H4 (cell line): ENCODE results near the gene OR51T1. TPM values are rescaled to one million over a fixed set of nuclear protein-coding genes. Genes with fewer than 3 reads are reported as not detected.
"Not testable (repeated sequence)": the region's sequence is repeated elsewhere in the genome, so short reads cannot be mapped to it uniquely, and the experiment has no call there.

Source experiments
- DNase-seq: peaks from one replicate; pipeline ENCODE4 v3.0.0-alpha.2; 2015; ENCODE audit warnings: low spot score
- total RNA-seq: library from RNA; depleted of rRNA; stranded (reverse); fragments of >200 nt; shearing (Covaris generic); gene quantifications from 2 replicates; pipeline ENCODE4 v1.2.3, GENCODE V29; 2014; rRNA removed

The OR51T1 gene, protein sequence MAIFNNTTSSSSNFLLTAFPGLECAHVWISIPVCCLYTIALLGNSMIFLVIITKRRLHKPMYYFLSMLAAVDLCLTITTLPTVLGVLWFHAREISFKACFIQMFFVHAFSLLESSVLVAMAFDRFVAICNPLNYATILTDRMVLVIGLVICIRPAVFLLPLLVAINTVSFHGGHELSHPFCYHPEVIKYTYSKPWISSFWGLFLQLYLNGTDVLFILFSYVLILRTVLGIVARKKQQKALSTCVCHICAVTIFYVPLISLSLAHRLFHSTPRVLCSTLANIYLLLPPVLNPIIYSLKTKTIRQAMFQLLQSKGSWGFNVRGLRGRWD
- not detected in 2 replicates for total RNA-seq

DNA sequence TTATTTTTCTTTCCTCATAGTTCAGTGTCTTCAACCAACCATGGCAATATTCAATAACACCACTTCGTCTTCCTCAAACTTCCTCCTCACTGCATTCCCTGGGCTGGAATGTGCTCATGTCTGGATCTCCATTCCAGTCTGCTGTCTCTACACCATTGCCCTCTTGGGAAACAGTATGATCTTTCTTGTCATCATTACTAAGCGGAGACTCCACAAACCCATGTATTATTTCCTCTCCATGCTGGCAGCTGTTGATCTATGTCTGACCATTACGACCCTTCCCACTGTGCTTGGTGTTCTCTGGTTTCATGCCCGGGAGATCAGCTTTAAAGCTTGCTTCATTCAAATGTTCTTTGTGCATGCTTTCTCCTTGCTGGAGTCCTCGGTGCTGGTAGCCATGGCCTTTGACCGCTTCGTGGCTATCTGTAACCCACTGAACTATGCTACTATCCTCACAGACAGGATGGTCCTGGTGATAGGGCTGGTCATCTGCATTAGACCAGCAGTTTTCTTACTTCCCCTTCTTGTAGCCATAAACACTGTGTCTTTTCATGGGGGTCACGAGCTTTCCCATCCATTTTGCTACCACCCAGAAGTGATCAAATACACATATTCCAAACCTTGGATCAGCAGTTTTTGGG lies at the start of gene OR51T1:
TSS of gene OR51T1 (plus strand) at position 41 of the 641 bp plus-strand sequence. CDS start at position 41, 0 bp downstream.
- no peak for DNase-seq

DNA sequence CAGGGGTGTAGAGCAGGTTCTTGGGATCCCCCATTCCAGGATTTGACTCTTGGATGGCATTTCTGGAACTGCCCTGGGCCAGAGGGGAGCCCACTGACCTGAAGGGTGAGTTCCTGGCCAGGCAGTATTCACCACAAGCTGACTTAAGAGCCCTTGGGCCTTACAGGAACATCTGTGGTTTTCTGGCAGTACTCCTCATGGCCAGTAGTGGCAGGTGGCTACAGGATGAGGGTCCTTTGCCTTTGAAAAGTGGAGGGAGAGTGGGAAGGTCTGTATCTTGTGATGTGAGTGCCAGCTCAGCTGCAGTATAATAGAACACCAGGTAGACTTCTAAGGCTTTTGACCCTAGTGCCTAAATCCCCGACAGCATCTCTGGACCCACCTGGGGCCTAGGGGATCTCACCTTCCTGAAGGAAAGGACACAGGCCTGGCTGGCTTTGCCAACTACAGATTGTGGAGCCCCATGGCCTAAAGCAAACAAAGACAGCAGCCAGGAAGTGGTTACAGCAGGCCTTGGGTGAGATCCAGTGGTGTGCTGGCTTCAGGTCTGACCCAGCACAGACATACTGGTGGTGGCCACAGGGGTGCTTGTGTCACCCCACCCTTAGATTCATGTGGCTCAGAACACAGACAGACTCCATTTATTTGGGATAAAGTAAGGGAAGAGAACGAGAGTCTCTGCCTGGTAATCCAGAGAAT lies 41.7 kb upstream of the OR51T1 start:
- peak; percentile 67 for DNase-seq

DNA sequence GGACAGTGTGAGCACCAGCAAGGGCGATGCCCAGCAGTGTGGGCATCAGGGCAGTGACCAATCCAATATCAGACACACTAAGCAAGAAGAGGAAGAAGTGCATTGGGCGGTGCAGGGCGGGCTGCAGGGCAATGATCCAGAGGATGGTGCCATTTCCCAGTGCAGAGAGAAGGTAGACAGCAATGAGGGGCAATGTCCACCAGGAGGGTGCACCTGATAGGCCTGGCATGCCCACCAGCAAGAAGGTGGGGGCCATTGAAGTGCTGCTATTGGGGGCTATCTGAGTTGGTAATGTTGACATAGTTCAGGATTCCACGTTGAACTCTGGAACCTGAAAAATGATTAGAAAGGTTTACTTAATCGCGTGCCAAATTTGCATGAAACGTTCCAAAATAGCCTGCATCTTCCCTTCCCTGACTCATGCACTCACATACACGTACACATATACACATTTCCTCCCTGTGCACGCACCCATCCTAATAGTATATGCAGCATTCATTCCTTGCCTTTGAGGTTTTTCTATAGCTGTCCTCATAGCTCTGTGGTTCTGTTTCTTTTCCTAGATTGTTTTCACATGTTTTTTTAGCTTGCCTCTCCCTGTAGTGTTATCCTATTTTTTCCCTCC lies 32.7 kb upstream of the OR51T1 start, which contains the start of gene OR51S1:
TSS of gene OR51S1 (minus strand) at position 301 of the 625 bp plus-strand sequence. CDS start at position 301, 0 bp downstream.
- DNase-seq: peak; percentile 30

DNA sequence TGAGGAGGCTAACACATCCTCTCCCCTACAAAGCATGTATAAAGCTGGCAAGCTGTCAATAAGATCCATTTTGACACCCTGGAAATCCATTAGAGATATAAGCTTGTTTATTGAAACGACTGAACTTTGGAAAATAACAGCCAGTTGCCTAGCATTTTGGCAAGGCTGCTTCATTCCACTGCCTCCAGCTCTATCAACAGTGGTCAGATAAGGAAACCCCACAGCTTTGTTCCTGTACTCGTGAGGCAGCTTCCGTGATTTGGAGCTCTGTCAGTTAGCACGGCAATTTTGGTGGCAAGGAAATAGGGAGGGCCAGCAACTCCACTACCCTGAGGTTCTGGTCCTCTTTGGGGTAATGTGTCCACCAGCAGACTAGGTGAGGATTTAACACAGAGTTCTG lies 30.7 kb upstream of the OR51T1 start:
- DNase-seq: peak; percentile 81

DNA sequence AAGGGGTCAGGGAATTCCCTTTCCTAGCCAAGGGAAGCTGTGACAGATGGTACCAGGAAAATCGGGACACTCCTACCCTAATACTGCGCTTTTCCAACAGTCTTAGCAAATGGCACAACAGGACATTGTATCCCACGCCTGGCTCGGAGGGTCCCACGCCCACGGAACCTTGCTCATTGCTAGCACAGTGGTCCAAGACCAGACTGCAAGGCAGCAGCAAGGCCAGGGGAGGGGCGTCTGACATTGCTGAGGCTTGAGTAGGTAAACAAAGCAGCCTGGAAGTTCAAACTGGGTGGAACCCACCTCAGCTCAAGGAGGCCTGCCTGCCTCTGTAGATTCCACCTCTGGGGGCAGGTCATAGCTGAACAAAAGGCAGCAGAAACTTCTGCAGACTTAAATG lies 27.4 kb upstream of the OR51T1 start:
- DNase-seq: not testable (repeated sequence)

DNA sequence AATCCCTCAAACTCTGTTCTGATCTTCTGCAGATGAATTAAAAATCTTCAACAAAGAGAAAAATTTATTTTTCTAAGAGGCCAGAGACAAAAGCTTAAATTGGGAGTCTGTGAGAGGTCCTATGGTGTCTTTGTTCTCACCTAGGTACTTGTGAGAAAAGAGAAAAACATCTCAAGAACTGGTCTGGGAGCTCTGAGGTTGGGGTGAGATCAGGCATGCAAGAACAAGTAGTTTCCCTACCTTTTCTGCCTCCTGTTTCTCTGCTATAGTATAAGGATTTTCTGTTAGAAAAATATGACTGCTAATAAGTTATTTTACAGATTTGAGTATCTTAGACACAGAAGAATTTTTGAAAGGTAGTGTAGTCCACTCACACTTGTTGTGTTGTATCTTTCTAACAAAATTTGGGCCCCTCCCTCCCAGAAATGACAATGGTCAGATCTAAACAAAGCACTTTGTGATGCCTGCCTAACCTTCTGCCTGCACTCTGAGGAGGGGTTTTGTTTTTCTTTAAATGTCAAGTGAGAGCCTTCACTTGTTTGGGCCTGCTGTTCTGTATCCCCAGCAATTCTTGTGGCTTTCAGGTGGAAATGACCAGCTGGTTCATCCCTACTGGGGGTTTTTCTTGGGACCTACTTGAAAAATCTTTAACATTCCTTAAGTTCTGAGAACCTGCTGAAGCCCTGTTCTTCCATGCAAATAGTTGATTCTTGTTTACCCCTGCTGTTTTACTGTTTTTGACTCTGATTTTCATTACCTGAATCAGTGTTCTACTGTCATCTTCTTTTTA lies 19.1 kb upstream of the OR51T1 start:
- no peak for DNase-seq

DNA sequence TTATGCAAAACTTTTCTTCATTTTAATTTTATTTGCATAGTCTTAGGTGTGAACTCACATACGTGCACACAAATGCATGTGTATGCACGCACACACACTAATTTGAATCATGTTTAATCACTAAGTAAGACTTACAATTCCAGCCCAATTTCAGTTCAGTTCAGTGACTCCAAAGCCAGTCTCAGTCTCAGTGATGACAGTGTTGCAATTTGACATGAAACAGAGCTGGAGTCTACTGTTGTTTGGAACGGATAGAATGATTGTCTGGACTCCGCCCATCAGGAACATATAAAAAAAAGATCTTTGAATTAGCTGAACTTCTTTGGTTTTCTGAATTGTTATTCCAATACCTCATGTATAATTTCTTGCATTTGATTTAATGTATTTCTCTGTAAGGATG lies 17.8 kb upstream of the OR51T1 start:
- DNase-seq: no peak

DNA sequence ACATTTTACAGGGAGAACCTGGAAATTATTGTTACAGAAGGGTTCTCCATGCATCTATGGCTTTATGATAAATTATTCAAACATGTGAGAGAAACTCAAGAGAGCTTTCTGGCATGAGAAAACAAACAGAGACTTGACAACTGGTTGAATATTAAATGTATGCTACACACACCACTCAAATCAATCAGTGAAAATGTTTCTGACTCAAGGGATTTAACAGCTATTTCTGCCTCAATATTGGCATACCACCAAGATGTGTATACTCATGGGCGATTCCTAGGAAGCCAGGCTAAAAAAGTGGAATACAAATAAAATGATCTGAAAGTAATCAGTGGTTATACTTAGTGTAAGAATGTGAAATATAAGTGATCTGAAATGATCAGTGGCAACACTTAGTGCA lies 15.8 kb upstream of the OR51T1 start:
- no peak for DNase-seq

DNA sequence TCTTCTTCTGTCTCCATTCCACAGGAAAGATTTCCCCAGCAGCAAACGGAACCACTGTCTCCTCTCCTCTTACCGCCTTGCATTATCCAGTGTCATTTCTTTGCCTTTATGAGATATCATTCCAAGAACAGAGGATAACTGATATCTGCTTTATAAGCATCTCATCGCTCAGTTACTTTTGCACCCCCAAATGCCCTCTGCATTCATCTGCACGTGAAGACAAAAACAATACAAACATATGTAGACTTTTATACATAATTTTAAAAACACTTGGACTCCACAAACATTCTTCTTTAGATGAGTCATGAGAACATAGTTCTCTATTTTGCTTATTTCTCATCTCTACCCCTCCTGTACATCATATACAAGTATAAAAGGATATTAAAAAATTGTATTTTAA lies 512 bp upstream of the OR51T1 start:
- DNase-seq: no peak

DNA sequence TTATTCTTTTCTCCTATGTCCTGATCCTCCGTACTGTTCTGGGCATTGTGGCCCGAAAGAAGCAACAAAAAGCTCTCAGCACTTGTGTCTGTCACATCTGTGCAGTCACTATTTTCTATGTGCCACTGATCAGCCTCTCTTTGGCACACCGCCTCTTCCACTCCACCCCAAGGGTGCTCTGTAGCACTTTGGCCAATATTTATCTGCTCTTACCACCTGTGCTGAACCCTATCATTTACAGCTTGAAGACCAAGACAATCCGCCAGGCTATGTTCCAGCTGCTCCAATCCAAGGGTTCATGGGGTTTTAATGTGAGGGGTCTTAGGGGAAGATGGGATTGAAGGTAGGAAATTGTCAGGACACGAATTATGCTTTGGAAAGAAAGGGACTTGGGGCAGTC lies 843 bp downstream of the OR51T1 start:
- no peak for DNase-seq

DNA sequence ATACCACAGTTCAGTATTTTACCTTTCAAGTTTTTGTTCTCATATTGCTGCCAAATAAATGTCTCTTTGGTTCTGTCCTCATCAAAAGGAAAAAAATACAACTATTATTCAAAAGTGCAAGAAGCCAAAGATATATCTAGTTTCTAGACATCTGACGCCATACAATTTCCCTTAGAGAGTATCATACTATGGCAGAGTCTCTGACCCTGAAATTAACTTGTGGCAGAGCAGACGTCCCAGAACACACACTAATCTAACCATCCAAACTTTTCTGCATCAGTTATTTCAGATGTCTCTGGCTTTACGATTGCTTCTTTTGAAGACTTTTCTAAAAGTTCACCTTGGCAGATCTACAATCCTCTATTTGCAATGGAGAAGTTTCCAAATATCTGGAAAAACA lies 2.7 kb downstream of the OR51T1 start:
- no peak for DNase-seq

DNA sequence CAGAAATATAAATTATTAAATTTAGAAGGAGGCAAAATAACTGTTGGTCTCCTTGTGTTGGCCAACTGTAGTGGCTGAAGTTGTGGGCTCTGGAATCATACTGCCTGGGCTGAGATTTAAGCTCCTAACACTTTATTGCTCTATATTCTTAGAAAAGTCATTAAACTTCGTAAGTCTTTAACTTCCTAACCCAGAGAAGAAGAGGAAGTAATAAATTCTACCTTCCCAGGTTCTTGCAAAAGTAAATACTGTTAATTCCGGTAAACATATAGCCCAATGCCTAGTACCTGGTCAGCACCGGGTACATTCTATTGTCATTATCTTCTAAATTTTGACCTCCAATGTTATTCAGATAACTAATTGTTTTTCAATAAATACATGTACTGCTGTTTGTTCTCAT lies 4.5 kb downstream of the OR51T1 start:
- DNase-seq: no peak

DNA sequence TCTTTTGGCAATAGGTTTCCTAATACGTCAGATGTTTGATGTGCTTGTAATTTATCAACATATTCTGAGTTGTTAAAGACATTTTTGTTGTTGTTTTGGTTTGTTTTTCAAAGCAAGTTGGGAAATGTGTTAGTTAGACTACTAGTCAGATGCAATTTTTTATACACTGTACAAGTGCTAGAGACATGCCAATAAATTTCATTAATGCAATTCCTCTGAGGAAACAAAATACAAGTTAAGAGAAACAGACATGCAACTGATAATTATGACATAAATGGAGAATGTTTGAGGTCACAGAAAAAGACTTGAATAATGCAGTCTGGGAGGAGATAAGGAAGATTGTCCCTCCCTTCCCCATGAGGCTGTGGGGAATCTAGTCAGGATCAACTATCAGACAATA lies 5.9 kb downstream of the OR51T1 start:
- DNase-seq: no peak

DNA sequence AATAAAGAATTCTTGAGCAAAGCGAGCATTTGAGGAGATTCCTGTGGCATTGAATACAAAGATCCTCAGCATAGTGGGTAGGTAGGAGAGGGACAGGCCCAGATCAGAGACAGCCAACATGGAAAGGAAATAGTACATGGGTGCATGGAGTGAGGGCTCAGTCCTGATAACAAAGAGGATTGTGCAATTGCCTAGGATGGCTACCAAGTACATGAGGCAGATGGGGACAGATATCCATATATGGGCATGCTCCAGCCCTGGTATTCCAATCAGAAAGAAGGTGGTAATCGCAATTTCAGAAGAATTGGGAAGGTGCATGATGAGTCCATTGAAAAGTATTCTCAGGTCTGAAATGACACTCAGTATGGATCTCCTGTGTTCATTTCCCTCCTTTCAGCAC lies 8.6 kb downstream of the OR51T1 start:
- peak; percentile 20 for DNase-seq

DNA sequence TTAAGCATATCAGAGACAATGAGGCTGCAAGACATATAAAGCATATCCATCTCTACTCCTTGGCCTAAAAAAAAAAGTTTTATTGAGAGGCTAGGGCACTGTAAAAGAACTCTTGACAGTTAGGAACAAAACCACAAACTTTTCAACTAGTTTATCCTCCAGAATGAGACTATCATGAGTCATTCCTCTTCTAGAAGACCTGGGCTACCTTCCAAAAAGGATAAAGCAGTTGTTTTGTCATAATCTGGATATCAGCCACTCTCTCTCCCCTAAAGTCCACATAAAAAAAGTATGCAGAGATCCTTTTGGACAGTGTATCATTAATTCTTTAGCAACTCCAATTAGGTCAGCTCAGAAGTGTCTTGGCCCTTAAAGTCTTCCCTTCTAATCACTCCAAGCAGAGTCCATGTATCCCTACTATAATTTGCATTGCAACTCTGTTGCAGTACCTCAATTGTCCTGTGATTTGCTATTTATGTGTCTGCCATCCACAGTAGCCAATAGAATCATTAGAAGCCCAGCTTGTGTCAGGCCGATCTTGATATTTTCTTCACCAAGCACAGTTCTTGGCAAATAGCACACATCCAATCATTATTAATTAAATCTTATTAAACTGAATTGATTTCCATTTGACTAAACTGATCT lies 10.4 kb downstream of the OR51T1 start:
- DNase-seq: peak; percentile 94

DNA sequence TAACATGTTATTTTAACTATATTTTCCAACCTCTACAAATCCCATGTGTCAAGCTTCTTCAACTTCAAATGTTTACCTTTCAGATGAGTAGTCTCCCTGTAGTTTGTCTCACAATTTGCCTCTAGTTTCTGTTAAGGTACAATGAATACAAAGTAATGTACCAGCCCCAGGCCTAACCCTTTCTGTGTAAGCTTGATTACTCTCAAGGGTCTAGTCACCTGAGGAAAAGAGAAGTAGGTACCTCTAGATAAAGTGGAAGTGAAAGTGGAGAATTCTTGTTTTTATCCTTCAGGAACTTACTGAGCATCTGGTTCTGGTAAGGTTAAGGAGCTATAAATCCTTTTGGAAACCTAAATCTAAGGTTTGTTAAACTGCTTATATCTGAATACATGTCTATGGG lies 21.8 kb downstream of the OR51T1 start, which contains the start of gene OR51A7:
TSS of gene OR51A7 (plus strand) at position 300 of the 400 bp plus-strand sequence. CDS start 3,587 bp downstream, outside the sequence.
- DNase-seq: no peak

DNA sequence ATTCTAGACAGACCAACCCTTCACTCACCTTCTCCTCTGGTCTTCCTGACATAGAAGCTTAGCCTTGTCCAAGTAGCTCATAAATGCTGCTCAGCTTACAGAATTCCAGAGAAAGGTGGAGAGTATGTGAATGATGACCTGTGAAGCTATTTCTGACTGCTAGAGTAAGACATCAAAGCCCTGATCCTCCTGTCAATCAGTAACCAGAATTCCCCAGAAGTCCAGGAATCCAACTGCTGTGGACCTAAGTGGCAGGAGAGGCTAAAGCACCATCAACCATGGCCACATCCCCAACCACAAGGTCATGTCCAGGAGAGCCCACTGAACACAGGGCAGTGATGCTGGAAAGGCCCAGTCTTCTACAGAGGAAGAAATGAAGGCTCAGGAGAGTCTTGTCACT lies 34.9 kb downstream of the OR51T1 start:
- DNase-seq: no peak

DNA sequence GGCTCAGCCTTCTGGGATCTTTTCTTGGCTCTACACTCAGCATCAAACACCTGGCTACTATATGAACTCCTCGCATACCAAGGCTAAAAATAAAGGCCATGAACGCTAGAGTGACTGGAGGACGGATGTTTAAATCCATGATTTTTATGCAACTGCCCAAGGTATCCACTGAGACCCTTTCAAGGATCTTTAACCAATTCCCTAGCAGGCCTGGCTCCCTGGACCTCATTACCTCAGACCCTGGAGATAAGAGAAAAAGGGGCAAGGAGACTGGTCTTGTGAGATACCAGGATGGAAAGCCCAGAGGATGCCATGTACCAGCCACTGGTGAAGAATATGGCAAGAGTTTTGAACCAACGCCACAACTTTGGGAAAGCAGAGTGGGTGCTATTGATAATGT lies 37.5 kb downstream of the OR51T1 start, which contains the start of gene OR51G2:
TSS of gene OR51G2 (minus strand) at position 101 of the 400 bp plus-strand sequence. CDS start 3,687 bp downstream, outside the sequence.
- DNase-seq: no peak

DNA sequence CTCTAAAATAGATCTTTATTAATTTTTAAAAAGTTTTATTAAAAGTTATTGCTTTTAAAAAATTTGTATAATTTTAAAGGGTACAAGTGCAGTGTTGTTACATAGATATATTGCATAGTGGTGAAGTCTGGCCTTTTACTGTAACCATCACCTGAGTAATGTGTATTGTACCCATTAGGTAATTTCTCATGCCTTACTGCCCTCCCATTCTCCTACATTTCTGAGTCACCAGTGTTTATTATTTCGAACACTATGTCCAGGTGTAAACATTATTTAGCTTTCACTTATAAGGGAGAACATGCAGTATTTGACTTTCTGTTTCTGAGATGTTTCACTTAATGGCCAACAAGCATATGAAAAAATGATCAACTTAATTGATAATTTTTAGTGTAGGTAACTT lies 40.1 kb downstream of the OR51T1 start:
- DNase-seq: peak; percentile 59

DNA sequence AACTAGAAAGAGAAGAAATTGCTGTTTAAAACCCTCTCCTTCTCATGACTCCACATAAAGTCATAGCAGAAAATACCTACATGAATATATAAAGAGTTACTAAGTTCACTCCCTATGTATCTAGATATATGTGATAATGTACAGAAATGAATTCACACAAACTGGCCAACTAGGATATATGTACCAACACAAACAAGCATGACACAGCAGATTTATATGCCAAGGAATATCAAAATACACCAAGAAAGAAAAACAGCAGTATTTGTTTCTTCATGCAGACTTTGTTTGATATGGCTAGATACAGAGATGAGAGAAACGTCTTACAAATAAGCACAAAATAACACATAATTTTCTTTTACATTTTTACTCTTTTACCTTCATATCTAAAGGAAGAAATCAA lies 40.6 kb downstream of the OR51T1 start:
- no peak for DNase-seq

DNA sequence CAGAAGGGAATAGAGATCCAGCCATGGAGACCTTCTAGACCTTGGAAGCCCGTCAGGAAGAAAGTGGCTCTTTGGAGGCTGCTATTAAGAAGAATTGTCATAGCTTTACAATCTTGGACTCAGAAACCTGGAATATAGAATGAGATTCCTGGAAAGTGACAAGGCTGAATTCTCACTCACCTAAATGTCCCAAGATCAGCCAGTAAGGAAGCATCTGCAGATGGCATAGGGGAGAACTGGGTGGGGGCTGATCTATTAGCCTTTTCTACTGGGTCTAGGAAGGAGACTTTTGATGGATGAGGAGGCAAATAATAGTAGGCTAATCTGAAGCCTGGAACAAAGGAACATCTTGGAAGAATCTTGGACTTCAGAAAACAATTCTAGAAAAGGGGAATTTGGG lies 42.5 kb downstream of the OR51T1 start, which contains the start of gene OR51G1:
TSS of gene OR51G1 (minus strand) at position 101 of the 400 bp plus-strand sequence. CDS start at position 101, 0 bp downstream.
- no peak for DNase-seq
